Upper lobe of right lung (tissue), 1 donor: ENCODE measurements around the gene FAM53B. TPM values are rescaled to one million over a fixed set of nuclear protein-coding genes. Genes with fewer than 3 reads are reported as not detected.

Source experiments
- ATAC-seq: fragments of 200-7000 bp; cut with Tn5 transposase; one replicate; pipeline ENCODE4 v1.9.1; 2020; ENCODE audit warnings: mild to moderate bottlenecking, moderate library complexity
- DNase-seq: peaks from one replicate; pipeline ENCODE4 v3.0.0-alpha.2; 2020
- H3K27ac ChIP-seq: fragments of 200-600 bp; one replicate; pipeline ENCODE4 v1.8.0; 2022
- H3K27me3 ChIP-seq: fragments of 200-600 bp; one replicate; pipeline ENCODE4 v1.8.0; 2022; ENCODE audit warnings: mild to moderate bottlenecking
- H3K36me3 ChIP-seq: fragments of 200-600 bp; one replicate; pipeline ENCODE4 v1.8.0; 2022
- H3K4me1 ChIP-seq: fragments of 200-600 bp; one replicate; pipeline ENCODE4 v1.8.0; 2022
- H3K4me3 ChIP-seq: fragments of 200-600 bp; one replicate; pipeline ENCODE4 v1.8.0; 2022; ENCODE audit warnings: mild to moderate bottlenecking
- H3K9me3 ChIP-seq: fragments of 200-600 bp; one replicate; pipeline ENCODE4 v1.8.0; 2022
- intact Hi-C: fragments of 100-400 bp; cut with DNase I; formaldehyde crosslinking; loops from one replicate; pipeline ENCODE4 v1.11.0; 2022
- total RNA-seq: library from RNA; stranded (reverse); fragmentation: NEBNext Ultra II Directional; extraction: Animal tissue kit (Norgen Biotek cat#: 25700); gene quantifications from one replicate; pipeline ENCODE4 v1.2.1, GENCODE V29; 2021
- TF ChIP-seq, protein P1 (sequence below): fragments of 200-600 bp; IDR thresholded peaks from one replicate; pipeline ENCODE4 v1.8.0; 2022; ENCODE audit warnings: antibody characterized with exemption
- donor health status: DM: no; HTN: yes; CAD: no; lungs with severe emphysema.

Gene FAM53B
- total RNA-seq, 1 donor from 2014 or later, result 31.4 TPM

DNA sequence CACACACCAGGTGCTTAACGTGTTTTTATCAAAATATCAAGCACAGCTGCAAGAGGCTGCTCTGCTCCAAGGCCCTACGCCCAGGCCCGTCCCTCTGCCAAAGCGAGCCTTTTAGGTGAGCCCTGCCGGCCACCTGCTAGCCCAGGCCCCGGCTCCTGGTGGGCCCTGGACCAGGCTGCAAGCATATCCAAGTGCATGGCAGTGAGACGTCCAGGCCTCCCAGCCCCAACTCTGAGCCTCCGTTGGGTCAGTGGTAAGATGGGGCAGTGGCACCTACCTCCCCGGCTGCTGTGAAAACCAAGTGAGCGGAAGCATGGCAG is 146.4 kb downstream of the FAM53B start:
- Histone ChIP-seq H3K4me3 (no peak overlapping the region), H3K9me3 (no peaks in the 10 kb centered on the region), H3K4me1 (no peaks in the 10 kb centered on the region), H3K27ac (no peak overlapping the region), H3K36me3 (no peaks in the 10 kb centered on the region), H3K27me3 (no peaks in the 10 kb centered on the region)
- intact Hi-C loops, result no loop called here
- ATAC-seq (no peak), DNase-seq (no peak)
- TF ChIP-seq, protein P1, sequence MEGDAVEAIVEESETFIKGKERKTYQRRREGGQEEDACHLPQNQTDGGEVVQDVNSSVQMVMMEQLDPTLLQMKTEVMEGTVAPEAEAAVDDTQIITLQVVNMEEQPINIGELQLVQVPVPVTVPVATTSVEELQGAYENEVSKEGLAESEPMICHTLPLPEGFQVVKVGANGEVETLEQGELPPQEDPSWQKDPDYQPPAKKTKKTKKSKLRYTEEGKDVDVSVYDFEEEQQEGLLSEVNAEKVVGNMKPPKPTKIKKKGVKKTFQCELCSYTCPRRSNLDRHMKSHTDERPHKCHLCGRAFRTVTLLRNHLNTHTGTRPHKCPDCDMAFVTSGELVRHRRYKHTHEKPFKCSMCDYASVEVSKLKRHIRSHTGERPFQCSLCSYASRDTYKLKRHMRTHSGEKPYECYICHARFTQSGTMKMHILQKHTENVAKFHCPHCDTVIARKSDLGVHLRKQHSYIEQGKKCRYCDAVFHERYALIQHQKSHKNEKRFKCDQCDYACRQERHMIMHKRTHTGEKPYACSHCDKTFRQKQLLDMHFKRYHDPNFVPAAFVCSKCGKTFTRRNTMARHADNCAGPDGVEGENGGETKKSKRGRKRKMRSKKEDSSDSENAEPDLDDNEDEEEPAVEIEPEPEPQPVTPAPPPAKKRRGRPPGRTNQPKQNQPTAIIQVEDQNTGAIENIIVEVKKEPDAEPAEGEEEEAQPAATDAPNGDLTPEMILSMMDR, result no peak

DNA sequence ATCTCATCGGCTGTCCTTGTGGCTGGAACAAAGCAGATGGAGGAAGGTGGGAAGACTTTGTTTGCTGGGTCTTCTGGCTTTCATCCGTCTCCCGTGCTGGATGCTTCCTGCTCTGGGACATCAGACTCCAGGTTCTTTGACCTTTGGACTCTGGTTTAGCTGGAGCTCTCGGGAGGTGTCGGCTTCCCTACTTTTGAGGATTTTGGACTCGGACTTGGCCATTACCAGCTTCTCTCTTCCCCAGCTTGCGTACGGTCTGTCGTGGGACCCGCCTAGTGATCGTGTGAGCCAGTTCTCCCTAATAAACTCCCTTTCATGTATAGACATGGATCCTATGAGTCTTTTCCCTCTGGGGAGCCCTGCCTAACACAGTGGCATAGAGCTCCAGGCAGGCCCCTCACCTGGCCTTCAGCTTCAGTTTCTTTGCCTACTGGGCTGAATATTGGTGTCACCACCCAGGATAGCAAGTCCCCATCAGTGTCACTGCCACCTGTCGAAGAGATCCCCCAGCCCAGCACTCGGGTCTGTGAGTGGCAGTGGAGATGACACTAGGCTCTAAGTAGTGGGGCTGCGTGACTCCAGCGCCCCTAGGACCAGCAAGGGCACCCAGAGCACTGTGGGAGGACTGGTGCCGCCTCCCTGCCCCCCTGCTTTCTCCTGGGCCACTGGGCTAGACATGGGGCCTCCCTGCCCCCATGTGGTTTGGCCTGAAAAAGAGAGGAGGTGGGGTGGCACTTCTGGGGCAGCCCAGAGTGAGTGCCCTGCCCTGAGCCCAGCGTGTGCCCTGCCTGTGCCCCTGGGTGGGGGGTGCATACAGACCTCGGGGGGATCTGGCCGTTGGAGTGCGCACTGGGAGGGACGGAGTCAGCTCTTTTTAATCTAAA is 147.0 kb downstream of the FAM53B start:
- H3K27ac ChIP-seq, result no peak overlapping the region
- TF ChIP-seq, protein P1, result no peak
- ATAC-seq (no peak), DNase-seq (no peak)
- no peaks in the 10 kb centered on the region for H3K4me1 ChIP-seq
- H3K4me3 ChIP-seq, result no peak overlapping the region
- intact Hi-C loops, result no loop called here
- H3K36me3 ChIP-seq, result no peaks in the 10 kb centered on the region
- no peaks in the 10 kb centered on the region for H3K9me3 ChIP-seq
- no peaks in the 10 kb centered on the region for H3K27me3 ChIP-seq

DNA sequence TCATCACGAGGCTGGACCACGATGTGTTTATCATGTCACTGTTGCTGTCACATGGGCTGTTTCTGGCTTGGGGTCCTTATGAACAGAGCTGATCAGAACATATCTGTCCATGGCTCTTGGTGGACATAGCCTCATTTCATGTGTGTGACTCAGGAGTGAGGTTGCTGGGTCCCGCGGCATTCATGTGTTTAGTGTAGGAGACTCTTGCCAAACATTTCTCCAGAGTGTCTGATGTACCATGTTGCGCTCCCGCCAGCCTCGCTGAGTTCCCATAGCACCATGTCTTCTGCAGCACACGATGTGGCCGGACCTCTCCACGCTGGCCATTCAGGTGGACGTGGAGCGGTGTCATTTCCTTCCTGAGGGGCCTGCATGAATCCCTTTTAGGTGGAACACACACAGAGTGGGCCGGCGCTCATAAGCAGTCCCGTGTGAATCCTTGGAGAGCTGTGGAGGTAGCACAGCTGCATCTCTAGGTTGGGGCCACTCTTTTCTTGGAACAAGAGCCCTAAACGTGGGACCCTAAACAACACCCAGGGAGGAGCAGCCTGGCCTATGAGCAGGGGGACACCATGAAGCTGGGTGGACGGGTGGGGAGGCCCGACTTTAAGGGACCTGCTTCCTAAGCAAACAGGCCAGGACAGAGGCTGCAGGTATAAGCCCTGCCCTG is 147.9 kb downstream of the FAM53B start:
- H3K9me3 ChIP-seq, result no peaks in the 10 kb centered on the region
- H3K4me1 ChIP-seq, result no peaks in the 10 kb centered on the region
- intact Hi-C loops, result no loop called here
- ATAC-seq, result no peak
- H3K27me3 ChIP-seq, result no peaks in the 10 kb centered on the region
- H3K36me3 ChIP-seq, result no peaks in the 10 kb centered on the region
- no peak overlapping the region for H3K4me3 ChIP-seq
- DNase-seq, result no peak
- TF ChIP-seq, protein P1, result no peak
- H3K27ac ChIP-seq, result no peak overlapping the region

DNA sequence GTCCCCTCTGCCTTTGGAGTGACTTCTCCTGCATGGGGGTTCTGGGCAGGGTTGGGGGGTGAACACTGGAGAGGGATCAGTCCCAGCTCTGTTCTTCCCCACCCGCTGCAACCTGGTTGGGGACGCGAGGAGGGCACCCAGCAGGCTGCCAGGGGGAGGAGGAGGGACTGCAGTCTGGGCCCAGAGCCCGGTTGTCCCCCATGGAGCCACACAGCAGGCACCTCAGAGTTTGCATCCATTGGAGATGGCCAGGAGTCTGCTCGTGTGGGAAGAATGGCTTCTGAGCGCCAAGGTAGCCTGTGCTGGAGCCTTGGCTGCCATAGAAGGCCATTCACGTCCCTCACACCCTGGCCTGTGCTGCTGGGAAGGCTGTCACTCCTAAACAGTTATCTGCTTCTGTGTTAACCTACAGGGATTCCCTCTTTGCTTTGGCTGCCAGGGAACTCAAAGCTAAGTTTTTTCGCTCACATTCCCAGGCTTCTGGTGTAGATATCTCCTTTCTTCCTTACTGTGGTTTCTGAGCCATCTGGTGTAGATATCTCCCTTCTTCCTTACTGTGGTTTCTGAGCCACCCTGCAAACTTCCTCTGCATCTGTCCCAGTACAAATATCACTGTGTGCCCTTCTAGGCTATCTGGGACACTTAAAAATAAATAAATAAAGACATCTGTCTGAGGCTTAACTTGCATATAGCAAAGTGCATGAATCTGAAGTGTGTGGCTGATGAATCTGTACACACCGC is 148.9 kb downstream of the FAM53B start:
- Histone ChIP-seq H3K27ac (no peak overlapping the region), H3K36me3 (no peaks in the 10 kb centered on the region), H3K9me3 (no peaks in the 10 kb centered on the region), H3K4me1 (no peaks in the 10 kb centered on the region), H3K4me3 (no peak overlapping the region), H3K27me3 (no peaks in the 10 kb centered on the region)
- DNase-seq, result no peak
- intact Hi-C loops, result no loop called here
- ATAC-seq, result no peak
- TF ChIP-seq, protein P1, result no peak

DNA sequence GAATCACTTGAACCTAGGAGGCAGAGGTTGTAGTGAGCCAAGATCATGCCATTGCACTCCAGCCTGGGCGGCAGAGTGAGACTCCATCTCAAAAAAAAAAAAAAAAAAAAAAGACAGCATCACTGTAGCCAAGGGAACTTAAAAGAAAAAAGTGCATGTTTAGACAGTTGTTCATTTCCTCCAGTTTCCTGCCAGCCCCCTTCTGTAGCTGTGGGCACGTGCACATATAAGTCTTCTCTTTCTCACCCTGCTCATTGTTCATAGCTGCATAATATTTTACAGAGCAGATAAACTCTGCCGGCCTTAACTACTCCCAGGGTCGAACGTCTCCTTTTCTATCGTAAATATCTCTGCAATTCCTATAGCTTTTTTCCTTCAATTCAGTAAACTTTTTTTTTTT is 149.9 kb downstream of the FAM53B start:
- DNase-seq, result no peak
- no peaks in the 10 kb centered on the region for H3K27me3 ChIP-seq
- no peak overlapping the region for H3K4me3 ChIP-seq
- H3K27ac ChIP-seq, result no peak overlapping the region
- peaks cover 2% of the 10 kb centered on the region for H3K4me1 ChIP-seq
- TF ChIP-seq, protein P1, result no peak
- no peaks in the 10 kb centered on the region for H3K9me3 ChIP-seq
- intact Hi-C loops, result no loop called here
- no peak for ATAC-seq
- no peaks in the 10 kb centered on the region for H3K36me3 ChIP-seq
